ENCODE data around the gene SUSD6.

Gene SUSD6

GRCh38 chr14:69648480-69649451 lies 37.4 kb downstream of the SUSD6 start:
- Histone ChIP-seq H3K4me3 (replicated peaks; ENCODE audit: low read depth, low read length) (peak overlapping the region; percentile 25), H3K36me3 (ENCODE audit: control insufficient read depth, insufficient read depth, low read length) (no peaks in the 10 kb centered on the region), H3K27me3 (replicated peaks; ENCODE audit: control insufficient read depth, insufficient read depth, low read length) (no peaks in the 10 kb centered on the region)
- TF ChIP-seq CTCF (IDR thresholded peaks at IDR 0.05; ENCODE audit: insufficient read depth, low read length, poor library complexity, severe bottlenecking): no peak
- peak; percentile 57 for DNase-seq (ENCODE audit: extremely low read depth, insufficient read length)

GRCh38 chr14:69650948-69651369 lies 39.6 kb downstream of the SUSD6 start:
- no peaks in the 10 kb centered on the region for H3K36me3 ChIP-seq (ENCODE audit: control insufficient read depth, insufficient read depth, low read length)
- no peaks in the 10 kb centered on the region for H3K27me3 ChIP-seq (replicated peaks; ENCODE audit: control insufficient read depth, insufficient read depth, low read length)
- TF ChIP-seq CTCF (IDR thresholded peaks at IDR 0.05; ENCODE audit: insufficient read depth, low read length, poor library complexity, severe bottlenecking): no peak
- H3K4me3 ChIP-seq (replicated peaks; ENCODE audit: low read depth, low read length): no peak overlapping the region
- DNase-seq (ENCODE audit: extremely low read depth, insufficient read length): no peak

GRCh38 chr14:69651664-69652063 lies 40.3 kb downstream of the SUSD6 start:
- DNase-seq (ENCODE audit: extremely low read depth, insufficient read length): no peak
- Histone ChIP-seq H3K36me3 (ENCODE audit: control insufficient read depth, insufficient read depth, low read length) (no peaks in the 10 kb centered on the region), H3K4me3 (replicated peaks; ENCODE audit: low read depth, low read length) (no peak overlapping the region), H3K27me3 (replicated peaks; ENCODE audit: control insufficient read depth, insufficient read depth, low read length) (no peaks in the 10 kb centered on the region)
- TF ChIP-seq CTCF (IDR thresholded peaks at IDR 0.05; ENCODE audit: insufficient read depth, low read length, poor library complexity, severe bottlenecking): no peak

- Histone ChIP-seq H3K36me3 (ENCODE audit: control insufficient read depth, insufficient read depth, low read length) (no peaks in the 10 kb centered on the region; the same call in 1 of the 2 replicates), H3K27me3 (replicated peaks; ENCODE audit: control insufficient read depth, insufficient read depth, low read length) (no peaks in the 10 kb centered on the region), H3K4me3 (replicated peaks; ENCODE audit: low read depth, low read length) (peak overlapping the region; percentile 51)
- DNase-seq (ENCODE audit: extremely low read depth, insufficient read length): peak; percentile 63
- no peak for TF ChIP-seq CTCF (IDR thresholded peaks at IDR 0.05; ENCODE audit: insufficient read depth, low read length, poor library complexity, severe bottlenecking)
Observed at GRCh38 chr14:69652942-69653684, 41.7 kb downstream of the SUSD6 start.

- peaks cover 3% of the 10 kb centered on the region for H3K36me3 ChIP-seq (ENCODE audit: control insufficient read depth, insufficient read depth, low read length)
- no peak for TF ChIP-seq CTCF (IDR thresholded peaks at IDR 0.05; ENCODE audit: insufficient read depth, low read length, poor library complexity, severe bottlenecking)
- no peak for DNase-seq (ENCODE audit: extremely low read depth, insufficient read length)
- no peaks in the 10 kb centered on the region for H3K27me3 ChIP-seq (replicated peaks; ENCODE audit: control insufficient read depth, insufficient read depth, low read length)
- H3K4me3 ChIP-seq (replicated peaks; ENCODE audit: low read depth, low read length): no peak overlapping the region
Observed at GRCh38 chr14:69654116-69654515, 42.7 kb downstream of the SUSD6 start.
